Right ventricle myocardium inferior (tissue), 1 donor: Measurements from ENCODE around the gene L1TD1. TPM values are rescaled to one million over a fixed set of nuclear protein-coding genes. Genes with fewer than 3 reads are reported as not detected.
"Not testable (repeated sequence)": the region's sequence is repeated elsewhere in the genome, so short reads cannot be mapped to it uniquely, and the experiment has no call there.

Experiments
- ATAC-seq: fragments of 200-7000 bp; cut with Tn5 transposase; one replicate; pipeline ENCODE4 v1.9.1; 2020; ENCODE audit warnings: mild to moderate bottlenecking, moderate library complexity
- DNase-seq: peaks from one replicate; pipeline ENCODE4 v3.0.0; 2021; ENCODE audit errors: missing footprints
- intact Hi-C: fragments of 100-400 bp; cut with DNase I; formaldehyde crosslinking; loops from one replicate; pipeline ENCODE4 v1.11.0; 2022
- total RNA-seq: library from RNA; stranded (reverse); fragmentation: NEBNext Ultra II Directional; extraction: Animal tissue kit (Norgen Biotek cat#: 25700); gene quantifications from one replicate; pipeline ENCODE4 v1.2.1, GENCODE V29; 2021
- donor health status: DM: no; HTN: yes; CAD: no; lungs with severe emphysema.

The L1TD1 gene
- total RNA-seq, 1 donor from 2014 or later, result not detected

- intact Hi-C loops, result no loop called here
- ATAC-seq, result no peak
- DNase-seq, result no peak
These were observed 1.5 kb downstream of the L1TD1 start for GRCh38 chr1:62196086-62196690.

DNA sequence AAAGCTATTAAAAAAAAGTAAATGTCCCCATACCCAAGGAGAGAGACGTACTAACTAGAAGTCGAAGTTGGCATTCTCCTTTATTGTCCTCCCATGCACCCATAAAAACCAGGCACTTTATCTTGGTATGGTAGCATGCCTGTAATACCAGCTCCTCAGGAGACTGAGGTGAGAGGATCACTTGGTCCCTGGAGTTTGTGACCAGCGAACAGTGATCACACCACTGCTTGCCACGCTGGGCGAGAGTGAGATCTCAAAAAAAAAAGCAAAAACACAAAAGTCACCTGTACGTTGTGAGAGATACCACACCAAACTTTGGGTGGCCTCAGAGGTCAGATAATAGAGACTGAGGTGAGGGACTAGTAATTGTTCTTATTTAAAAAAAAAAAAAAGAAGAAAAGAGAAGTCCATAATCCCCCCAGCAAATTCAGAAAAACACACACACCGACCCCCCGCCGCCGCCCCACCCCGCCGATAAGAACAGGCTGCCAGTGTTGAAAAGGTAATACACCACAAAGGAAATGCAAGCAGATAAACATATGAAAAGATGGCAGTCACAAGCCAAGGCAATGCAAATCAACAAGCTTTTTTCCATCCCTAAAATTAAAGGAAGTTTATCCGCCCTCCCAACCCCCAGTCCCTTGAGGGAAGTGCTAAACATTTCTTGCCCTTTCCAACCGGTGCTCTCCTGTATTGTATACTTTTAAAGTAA is 3.6 kb downstream of the L1TD1 start:
- ATAC-seq (no peak), DNase-seq (no peak)
- intact Hi-C loops, result no loop called here

- ATAC-seq, result no peak
- intact Hi-C loops, result no loop called here
- DNase-seq, result no peak
These were observed 4.1 kb downstream of the L1TD1 start for GRCh38 chr1:62198781-62199125.

DNA sequence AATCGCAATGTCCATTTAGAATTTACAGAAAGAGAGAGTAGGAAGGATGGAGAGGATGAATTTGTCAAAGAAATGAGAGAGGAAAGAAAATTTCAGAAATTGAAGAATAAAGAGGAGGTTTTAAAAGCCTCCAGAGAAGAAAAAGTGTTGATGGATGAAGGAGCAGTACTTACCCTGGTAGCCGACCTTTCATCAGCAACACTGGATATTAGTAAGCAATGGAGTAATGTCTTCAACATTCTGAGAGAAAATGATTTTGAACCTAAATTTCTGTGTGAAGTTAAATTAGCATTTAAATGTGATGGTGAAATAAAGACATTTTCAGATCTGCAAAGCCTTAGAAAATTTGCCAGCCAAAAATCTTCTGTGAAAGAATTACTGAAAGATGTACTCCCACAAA is 12.5 kb downstream of the L1TD1 start:
- DNase-seq, result no peak

GRCh38 chr1:62208087-62208486 is 13.4 kb downstream of the L1TD1 start:
- intact Hi-C loops, result no loop called here
- DNase-seq, result no peak
- ATAC-seq, result no peak

More for the DNA sequence above, 12.5 kb downstream of the L1TD1 start:
- ATAC-seq, result no peak
- intact Hi-C loops, result no loop called here

DNA sequence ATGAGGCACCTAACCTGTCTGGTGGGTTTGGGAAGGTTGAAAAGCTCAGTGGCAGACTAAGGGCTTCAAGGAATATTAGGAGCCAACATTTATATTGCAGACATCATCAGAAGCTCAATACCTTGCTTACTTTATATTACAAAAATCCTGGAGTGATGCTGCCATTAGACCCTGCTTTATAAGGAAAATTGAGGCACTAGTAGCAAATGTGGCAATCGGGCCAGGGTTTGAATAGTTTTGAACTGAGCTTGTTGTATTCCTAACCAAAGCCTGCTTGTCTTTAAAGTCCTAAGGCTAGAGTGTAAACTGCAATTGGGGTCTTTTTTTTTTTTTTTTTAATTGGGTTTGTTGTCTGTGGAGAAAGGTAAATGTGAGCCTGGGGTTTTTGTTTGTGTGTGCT is 14.3 kb downstream of the L1TD1 start:
- no peak for ATAC-seq
- no peak for DNase-seq
- intact Hi-C loops, result no loop called here

DNA sequence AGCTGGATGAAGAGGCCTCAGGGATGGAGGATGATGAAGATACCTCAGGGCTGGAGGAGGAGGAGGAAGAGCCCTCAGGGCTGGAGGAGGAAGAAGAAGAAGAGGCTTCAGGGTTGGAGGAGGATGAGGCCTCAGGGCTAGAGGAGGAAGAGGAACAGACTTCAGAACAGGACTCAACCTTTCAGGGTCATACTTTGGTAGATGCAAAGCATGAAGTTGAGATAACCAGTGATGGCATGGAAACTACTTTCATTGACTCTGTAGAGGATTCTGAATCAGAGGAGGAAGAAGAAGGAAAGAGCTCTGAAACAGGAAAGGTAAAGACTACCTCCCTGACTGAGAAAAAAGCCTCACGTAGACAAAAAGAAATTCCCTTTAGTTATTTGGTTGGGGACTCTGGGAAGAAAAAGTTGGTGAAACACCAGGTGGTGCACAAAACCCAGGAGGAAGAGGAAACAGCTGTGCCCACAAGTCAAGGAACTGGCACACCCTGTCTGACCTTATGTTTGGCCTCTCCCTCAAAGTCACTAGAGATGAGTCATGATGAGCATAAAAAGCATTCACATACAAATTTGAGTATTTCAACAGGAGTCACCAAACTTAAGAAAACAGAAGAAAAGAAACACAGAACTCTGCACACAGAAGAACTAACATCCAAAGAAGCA is 15.4 kb downstream of the L1TD1 start:
- ATAC-seq (no peak), DNase-seq (no peak)
- intact Hi-C loops, result no loop called here

GRCh38 chr1:62210960-62211359 is 16.3 kb downstream of the L1TD1 start:
- intact Hi-C loops, result no loop called here
- ATAC-seq, result no peak
- DNase-seq, result no peak

- intact Hi-C loops, result no loop called here
- DNase-seq (no peak), ATAC-seq (no peak)
These were observed 17.8 kb downstream of the L1TD1 start for GRCh38 chr1:62212411-62212810.

DNA sequence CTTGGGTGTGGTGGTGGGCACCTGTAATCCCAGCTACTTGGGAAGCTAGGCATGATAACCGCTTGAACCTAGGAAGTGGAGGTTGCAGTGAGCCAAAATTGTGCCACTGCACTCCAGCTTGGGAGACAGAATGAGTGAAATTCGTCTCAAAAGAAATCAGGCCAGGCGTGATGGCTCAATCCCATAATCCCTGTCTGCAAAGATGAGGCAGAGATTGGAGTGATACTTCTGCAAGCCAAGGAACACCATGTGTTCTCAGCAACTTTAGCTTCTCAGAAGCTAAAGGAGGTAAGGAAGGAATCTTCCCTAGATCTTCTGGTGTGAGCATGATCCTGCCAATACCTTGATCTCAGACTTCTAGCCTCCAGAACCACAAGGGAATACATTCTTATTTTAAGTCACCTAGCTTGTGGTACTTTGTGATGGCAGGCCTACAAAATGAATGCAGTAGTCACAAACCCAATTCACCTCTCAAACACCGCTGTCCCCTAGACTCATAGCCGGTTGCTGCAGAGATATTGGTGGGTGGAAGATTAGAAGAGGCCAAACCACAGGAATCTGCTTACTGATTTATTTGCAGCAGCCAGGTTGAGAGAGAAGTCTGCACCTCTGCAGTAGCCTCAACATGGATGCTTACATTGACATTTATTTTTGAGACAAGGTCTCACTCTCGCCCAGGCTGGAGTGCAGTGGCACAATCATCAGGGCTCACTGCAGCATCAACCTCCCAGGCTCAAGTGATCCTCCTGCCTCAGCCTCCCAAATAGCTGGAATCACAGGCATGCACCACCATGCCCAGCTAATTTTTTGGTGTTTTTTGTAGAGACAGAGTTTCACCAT is 18.6 kb downstream of the L1TD1 start:
- intact Hi-C loops, result no loop called here
- DNase-seq, result no peak
- no peak for ATAC-seq

GRCh38 chr1:62218604-62219003 is 24.0 kb downstream of the L1TD1 start:
- ATAC-seq (no peak), DNase-seq (no peak)
- intact Hi-C loops, result no loop called here

GRCh38 chr1:62220456-62220855 is 25.8 kb downstream of the L1TD1 start:
- intact Hi-C loops, DNase-seq, ATAC-seq: not testable (repeated sequence)

DNA sequence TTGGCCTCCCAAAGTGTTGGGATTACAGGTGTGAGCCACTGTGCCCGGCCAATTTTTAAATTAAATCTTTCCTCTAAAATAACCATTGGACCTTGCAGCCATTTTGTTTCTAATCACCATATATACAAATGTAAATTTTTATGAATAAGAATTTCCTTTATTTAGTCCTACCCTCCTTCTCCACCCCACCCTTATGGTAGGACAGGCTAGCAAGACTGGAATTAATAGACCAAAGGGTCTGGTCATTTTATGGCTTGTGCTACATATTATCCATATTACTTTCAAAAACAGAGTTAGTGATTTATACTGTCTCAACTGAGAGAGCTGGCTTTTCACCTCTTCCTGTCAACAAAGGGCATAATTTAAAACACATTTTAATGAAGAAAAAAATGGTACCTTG is 26.5 kb downstream of the L1TD1 start:
- intact Hi-C loops, result no loop called here
- no peak for ATAC-seq
- DNase-seq, result no peak

DNA sequence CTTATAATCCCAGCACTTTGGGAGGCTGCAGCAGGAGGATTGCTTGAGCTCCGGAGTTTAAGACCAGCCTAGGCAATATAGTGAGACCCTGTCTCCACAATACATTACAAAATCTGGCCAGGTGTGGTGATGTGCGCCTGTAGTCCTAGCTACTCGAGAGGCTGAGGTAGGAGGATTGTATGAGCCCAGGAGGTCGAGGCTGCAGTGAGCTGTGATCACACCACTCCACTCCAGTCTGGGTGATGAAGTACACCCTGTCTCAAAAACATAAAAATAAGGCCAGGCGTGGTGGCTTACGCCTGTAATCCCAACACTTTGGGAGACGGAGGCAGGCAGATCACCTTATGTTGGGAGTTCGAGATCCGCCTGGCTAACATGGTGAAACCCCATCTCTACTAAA is 27.7 kb downstream of the L1TD1 start:
- no peak for ATAC-seq
- intact Hi-C loops, result no loop called here
- DNase-seq, result no peak

GRCh38 chr1:62224182-62224581 is 29.5 kb downstream of the L1TD1 start:
- no peak for ATAC-seq
- DNase-seq, result no peak
- intact Hi-C loops, result no loop called here

GRCh38 chr1:62227496-62227895 is 32.8 kb downstream of the L1TD1 start:
- no peak for ATAC-seq
- intact Hi-C loops, result no loop called here
- DNase-seq, result no peak

GRCh38 chr1:62228136-62228882 is 33.7 kb downstream of the L1TD1 start:
- no peak for ATAC-seq
- DNase-seq, result no peak
- intact Hi-C loops, result no loop called here

GRCh38 chr1:62228883-62229187 is 34.2 kb downstream of the L1TD1 start:
- ATAC-seq, result no peak
- DNase-seq, result no peak
- intact Hi-C loops, result no loop called here

- no peak for DNase-seq
- intact Hi-C loops, result no loop called here
- no peak for ATAC-seq
These were observed 34.8 kb downstream of the L1TD1 start for GRCh38 chr1:62229468-62229867.
